HG03520 (cell line): ENCODE measurements around the gene MLLT3.
A peak's percentile ranks its signal among the peaks of the same experiment; 100 is the strongest.

Experiments used
- ATAC-seq: cut with Tn5 transposase; IDR thresholded peaks from one replicate; pipeline ENCODE4 v1.9.1; 2021; ENCODE audit warnings: mild to moderate bottlenecking, moderate library complexity; ENCODE audit not compliant: unreplicated experiment

MLLT3 gene

DNA sequence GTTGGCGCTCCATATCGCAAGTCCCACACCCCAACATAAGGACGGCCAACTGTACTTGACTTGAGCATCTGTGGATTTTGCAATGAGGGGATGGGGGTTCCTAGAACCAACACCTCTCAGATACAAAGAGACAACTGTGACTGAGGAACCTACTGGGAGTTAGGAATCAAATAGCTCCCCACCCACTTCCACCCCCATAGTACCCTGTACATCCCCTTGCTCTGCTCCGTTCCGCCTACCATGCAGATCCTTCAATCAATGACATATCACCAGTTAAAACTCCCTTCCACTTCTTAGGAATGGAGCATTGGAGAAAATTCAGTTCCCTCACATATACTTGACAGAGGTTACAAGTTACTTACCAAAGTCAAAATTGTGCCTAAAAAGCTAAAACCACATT is 140.9 kb downstream of the MLLT3 start:
- ATAC-seq: no peak

DNA sequence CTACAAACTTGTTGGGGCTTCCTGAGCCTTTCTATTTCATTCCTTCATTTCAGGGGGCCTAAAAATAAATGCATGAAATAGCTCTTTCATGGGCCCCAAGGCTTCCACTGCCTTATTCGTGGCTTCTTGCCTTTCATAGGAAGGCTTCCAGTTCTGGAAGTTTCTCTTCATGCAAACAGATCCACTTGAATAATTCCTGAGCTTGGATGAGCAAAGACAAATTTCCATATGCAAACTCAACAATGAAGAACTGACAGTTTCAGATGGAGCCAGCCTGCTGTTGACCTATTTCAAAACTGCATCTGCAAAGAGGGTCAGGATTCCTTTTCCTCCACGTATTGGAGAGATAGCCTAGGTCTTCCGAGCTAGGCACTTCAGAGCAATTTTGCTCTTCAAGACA is 142.1 kb downstream of the MLLT3 start:
- ATAC-seq: no peak

GRCh38 chr9:20479419-20480155 is 142.7 kb downstream of the MLLT3 start:
- ATAC-seq: peak; percentile 88

GRCh38 chr9:20478786-20479185 is 143.5 kb downstream of the MLLT3 start:
- no peak for ATAC-seq

GRCh38 chr9:20477940-20478620 is 144.2 kb downstream of the MLLT3 start:
- ATAC-seq: no peak

DNA sequence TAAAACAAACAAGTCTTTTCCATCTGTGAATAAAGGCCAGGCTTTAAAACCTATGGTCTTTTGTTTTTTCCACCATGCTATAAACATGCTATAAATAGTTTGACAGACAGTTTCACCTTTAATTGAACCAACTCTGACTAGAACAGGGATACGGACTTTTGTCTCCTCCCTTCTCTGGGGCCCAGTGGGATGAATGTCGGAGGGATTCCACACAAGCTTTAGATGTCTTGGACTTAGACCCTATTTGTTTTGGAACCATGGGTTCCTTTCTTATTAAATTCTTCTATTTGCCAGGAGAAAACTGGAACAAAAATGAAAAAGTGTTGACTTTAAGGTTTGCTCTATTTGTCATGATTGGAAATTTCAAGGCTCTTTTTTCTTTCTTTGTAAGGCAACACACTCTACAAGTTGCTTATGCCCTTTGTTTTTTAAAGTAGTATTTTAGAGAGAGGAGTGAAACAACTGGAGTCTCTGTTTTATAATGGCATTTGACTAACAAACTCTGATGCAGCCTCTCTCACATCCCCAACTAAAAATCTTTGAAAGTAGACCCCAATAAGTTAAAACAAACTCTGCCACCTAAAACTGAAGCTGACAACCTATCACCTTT is 145.3 kb downstream of the MLLT3 start:
- no peak for ATAC-seq

GRCh38 chr9:20474496-20474895 is 147.8 kb downstream of the MLLT3 start:
- no peak for ATAC-seq

GRCh38 chr9:20473515-20474013 is 148.7 kb downstream of the MLLT3 start:
- ATAC-seq: no peak

DNA sequence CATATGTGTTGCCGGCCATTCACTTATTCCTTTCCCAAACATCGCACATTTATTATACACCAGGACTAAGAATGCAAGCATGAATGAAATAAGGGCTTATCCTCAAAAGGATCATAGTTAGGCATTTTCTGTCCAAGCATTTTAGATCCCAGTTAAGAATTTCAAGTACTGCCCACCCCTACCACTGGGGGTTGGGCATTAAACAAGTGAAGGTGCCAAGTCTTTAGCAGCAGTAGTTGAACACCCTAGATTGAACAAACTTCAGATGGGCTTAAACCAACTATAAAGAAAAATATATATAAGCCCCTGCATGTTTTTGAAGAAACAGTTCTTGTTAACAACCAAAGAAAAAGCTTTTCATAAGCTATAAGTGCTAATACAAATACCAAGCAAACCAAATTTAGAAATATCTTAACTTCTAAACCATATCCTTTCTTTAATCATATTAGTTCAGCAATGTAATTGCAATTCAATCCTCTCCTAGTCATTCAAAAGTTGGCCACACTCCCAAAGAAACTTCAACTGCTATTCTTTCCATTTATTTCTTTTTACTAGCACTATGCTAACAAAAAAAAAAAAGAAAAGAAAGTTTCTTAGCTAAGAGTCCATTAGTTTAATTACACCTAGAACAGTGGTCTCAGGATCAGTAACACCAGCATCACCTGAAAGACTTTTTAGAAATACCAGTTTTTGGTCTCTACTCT is 149.8 kb downstream of the MLLT3 start:
- no peak for ATAC-seq

GRCh38 chr9:20466328-20467008 is 155.8 kb downstream of the MLLT3 start:
- ATAC-seq: no peak

DNA sequence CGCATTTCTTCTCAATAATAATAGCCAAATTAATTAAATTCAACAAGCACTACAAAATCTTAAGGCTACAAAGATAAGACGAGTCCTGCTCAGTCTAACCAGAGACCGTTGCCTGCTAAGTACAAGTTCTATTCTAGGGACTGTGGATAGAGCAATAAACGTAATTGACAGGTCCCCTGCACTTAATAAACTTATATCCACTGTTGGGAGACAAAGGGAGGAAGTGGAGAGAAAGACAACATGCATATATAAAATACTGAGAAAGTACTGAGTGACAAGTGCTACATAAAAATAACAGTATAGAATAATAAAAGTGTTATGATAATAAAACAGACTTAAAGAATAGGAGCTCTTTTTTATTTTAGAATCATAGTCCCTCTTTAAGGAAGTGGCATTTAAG is 158.1 kb downstream of the MLLT3 start:
- no peak for ATAC-seq

- ATAC-seq: no peak
Measured at GRCh38 chr9:20463823-20464222, 158.5 kb downstream of the MLLT3 start.

DNA sequence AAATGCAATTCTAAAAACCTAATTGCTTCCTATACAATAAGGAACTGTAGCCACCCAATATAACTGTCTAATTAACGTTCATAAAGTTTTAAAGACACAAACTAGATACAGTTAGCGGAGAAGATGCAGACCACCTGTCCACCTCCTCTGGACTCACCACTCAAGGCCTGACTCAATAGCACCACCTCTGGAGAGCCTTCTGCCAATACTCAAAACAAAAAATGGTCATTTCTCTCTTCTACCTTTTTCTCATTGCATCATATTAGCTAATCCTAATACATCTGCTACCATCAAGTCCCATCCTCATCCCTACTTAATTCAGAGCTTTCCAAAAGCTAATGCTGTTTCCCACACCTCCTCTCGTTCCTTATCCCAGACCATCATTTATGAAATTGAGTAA is 159.9 kb downstream of the MLLT3 start:
- no peak for ATAC-seq

DNA sequence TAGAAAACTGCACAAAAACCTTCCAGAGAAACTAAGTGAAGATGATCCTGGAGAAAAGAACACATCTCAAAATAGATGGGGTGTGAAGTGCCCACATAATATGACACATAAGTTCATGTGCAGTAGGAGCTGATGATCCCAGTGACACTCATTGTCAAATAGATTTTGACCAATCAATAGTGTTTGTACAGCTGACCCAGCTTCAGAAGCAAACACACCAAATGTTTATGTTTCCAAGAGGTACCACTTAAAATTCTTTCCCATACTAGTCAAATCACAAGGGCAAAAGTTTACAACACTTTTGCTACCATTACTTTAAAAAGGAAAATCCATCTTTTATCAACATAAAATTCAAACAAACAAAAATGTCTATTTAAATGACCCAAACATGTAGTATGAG is 175.0 kb downstream of the MLLT3 start:
- ATAC-seq: no peak

GRCh38 chr9:20446248-20446647 is 176.1 kb downstream of the MLLT3 start:
- ATAC-seq: no peak

- ATAC-seq: no peak
Measured at GRCh38 chr9:20442461-20443319, 179.6 kb downstream of the MLLT3 start.

GRCh38 chr9:20441711-20442423 is 180.4 kb downstream of the MLLT3 start:
- no peak for ATAC-seq

DNA sequence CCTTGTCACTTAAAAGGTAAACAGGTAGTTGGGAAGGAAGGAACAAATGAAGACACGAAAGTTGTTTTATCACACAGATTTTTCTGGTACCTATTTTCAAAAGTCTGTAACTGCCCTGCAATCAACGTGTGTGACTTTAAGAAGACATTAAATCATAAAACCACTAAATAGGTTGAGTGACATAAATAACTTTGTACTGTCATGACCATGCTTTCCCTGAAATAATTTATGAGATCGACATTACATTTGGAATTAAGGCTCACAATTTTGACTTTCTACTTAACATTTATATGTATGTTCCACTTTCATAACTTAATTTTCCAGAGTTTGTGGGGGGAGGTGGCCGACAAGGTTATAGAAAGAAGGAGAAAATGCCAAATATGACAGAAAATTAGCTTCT is 181.1 kb downstream of the MLLT3 start:
- no peak for ATAC-seq

DNA sequence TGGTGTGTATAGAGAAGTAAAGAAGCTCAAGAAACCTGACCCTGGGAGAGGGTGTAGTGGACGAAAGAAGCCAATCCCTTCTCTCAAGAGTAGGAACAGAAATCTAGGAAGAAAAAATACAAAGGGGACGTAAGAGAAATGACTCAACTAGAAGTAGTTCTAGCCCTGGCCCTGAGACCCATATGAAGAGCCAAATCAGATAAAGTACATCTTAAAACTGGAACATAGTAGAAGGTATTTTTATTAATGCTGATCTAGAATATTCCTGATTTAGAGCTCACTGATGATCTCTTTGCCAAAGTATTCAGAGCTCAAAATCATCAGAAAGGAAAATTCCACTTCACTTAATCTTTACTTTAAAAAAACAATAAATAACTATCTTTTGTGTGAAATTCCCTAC is 184.8 kb downstream of the MLLT3 start:
- no peak for ATAC-seq
